Naive thymus-derived CD8-positive, alpha-beta T cell (primary cell): ENCODE results near the gene AGO1. TPM values are rescaled to one million over a fixed set of nuclear protein-coding genes. Genes with fewer than 3 reads are reported as not detected.

Source experiments
- ATAC-seq, 2 donors: fragments of 150-1000 bp; cut with Tn5 transposase in 1 of 2; sonication (Bioruptor Pico), chemical (Tn5 transposase) in 1 of 2; 1 replicate in 1 of 2; 2 replicates in 1 of 2; pipeline ENCODE4 v1.10.0; 2021; ENCODE audit warnings: mild to moderate bottlenecking in 2 of 2, moderate library complexity in 2 of 2
- POLR2A ChIA-PET: fragments of 350-600 bp; sonication (Branson Sonifier 250); formaldehyde crosslinking; loops from one replicate; lab custom pipeline; 2021; ENCODE audit warnings: antibody characterized with exemption; lab: Charles Lee
- DNase-seq, 10 donors: peaks; one replicate each; pipeline versions ENCODE4 v3.0.0 to v3.0.0-alpha.2; 2020 to 2022
- H3K27ac Mint-ChIP-seq, 10 donors: one replicate each; pipeline ENCODE4 v1.8.0; 2020 to 2022; ENCODE audit warnings: mild to moderate bottlenecking in 10 of 10, mixed read lengths in 10 of 10, moderate library complexity in 4 of 10, inconsistent platforms in 1 of 10
- H3K27me3 Mint-ChIP-seq, 5 donors: one replicate each; pipeline ENCODE4 v1.8.0; 2021 to 2022; ENCODE audit warnings: mixed read lengths in 5 of 5
- H3K36me3 Mint-ChIP-seq, 3 donors: one replicate each; pipeline ENCODE4 v1.8.0; 2020 to 2022; ENCODE audit warnings: mixed read lengths in 3 of 3, mild to moderate bottlenecking in 2 of 3, inconsistent platforms in 1 of 3
- H3K4me1 Mint-ChIP-seq, 4 donors: one replicate each; pipeline ENCODE4 v1.8.0; 2021 to 2022; ENCODE audit warnings: mixed read lengths in 4 of 4
- H3K4me3 Mint-ChIP-seq, 10 donors: one replicate each; pipeline ENCODE4 v1.8.0; 2020 to 2022; ENCODE audit warnings: mild to moderate bottlenecking in 10 of 10, mixed read lengths in 10 of 10, moderate library complexity in 6 of 10, inconsistent platforms in 1 of 10
- H3K9me3 Mint-ChIP-seq, 9 donors: one replicate each; pipeline ENCODE4 v1.8.0; 2020 to 2022; ENCODE audit warnings: mixed read lengths in 9 of 9, mild to moderate bottlenecking in 3 of 9, inconsistent platforms in 1 of 9, moderate library complexity in 1 of 9
- polyA plus RNA-seq, 3 donors: library from polyadenylated mRNA; unstranded; fragments of 300-500 nt; fragmentation: Illumina TruSeq; gene quantifications; one replicate each; pipeline ENCODE4 v1.2.3, GENCODE V29; 2021
- total RNA-seq, 8 experiments: library from RNA in 2 of 8; stranded (reverse) in 2 of 8; gene quantifications; one replicate each; pipeline ENCODE4 v1.2.3 and lab custom pipeline; 2021 to 2026

Gene AGO1
- total and polyA plus RNA-seq, 5 experiments from 2014 or later = 6.1 to 28.3 (median 9.9) TPM

DNA sequence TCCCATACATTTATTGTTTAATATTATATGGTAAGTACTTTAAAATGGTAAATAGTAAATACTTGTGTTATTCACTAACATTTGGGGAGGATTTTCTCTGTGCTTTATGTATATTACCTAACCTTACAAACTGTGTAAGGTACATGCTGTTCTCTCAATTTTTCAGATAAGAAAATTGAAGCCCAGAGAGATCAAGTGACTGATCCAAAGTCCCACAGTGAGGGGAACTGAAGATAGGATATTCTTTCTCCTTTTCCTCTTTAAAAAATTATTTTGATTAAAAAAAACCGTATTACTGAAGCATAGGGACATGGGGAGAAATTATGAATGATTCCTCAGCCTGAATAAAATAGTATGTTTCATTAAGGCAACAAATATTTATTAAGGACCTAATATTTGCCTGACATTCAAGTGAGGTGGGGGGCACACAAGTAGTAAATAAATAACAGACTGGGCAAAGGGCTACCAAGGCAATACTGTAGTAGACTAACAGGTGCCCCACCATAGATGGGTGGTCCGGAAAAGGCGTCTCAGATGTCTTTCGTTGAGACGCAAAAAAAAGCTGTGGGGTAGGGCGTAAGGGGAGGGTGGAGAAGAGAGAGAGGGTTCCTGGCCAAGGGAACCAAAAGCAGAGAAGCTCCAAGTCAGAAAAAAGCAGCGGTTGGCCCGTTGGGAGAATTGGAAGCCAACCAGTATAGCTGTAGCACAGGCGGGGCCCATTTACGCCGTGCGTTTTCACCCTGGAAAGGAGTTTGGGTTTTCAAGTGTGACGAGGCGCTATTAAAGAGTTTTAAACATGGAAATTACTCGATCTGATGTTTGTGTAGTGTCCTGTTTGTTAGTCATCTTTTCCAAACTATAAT, 47.0 kb downstream of the AGO1 start:
- H3K9me3 Mint-ChIP-seq = no peaks in the 10 kb centered on the region
- peak; percentile 14 to 18 for ATAC-seq
- DNase-seq = peak in 9 of 10 donors; percentile 17 to 70 (median 43)
- POLR2A ChIA-PET = interaction anchor here (1.0 to 4.9 kb wide), 11 partner anchors 8 to 899 kb away, joined by 3 to 34 read pairs (median 5); partner anchors contain the start of genes ADPRS, AGO1 and THRAP3
- H3K4me3 Mint-ChIP-seq = peak overlapping the region; percentile 85 to 97 (median 92)
- H3K4me1 Mint-ChIP-seq = peaks cover 6 to 37% (median 33%) of the 10 kb centered on the region in 4 donors
- H3K36me3 Mint-ChIP-seq = no peaks in the 10 kb centered on the region
- peak overlapping the region; percentile 94 to 99 (median 98) for H3K27ac Mint-ChIP-seq
- H3K27me3 Mint-ChIP-seq = no peaks in the 10 kb centered on the region

DNA sequence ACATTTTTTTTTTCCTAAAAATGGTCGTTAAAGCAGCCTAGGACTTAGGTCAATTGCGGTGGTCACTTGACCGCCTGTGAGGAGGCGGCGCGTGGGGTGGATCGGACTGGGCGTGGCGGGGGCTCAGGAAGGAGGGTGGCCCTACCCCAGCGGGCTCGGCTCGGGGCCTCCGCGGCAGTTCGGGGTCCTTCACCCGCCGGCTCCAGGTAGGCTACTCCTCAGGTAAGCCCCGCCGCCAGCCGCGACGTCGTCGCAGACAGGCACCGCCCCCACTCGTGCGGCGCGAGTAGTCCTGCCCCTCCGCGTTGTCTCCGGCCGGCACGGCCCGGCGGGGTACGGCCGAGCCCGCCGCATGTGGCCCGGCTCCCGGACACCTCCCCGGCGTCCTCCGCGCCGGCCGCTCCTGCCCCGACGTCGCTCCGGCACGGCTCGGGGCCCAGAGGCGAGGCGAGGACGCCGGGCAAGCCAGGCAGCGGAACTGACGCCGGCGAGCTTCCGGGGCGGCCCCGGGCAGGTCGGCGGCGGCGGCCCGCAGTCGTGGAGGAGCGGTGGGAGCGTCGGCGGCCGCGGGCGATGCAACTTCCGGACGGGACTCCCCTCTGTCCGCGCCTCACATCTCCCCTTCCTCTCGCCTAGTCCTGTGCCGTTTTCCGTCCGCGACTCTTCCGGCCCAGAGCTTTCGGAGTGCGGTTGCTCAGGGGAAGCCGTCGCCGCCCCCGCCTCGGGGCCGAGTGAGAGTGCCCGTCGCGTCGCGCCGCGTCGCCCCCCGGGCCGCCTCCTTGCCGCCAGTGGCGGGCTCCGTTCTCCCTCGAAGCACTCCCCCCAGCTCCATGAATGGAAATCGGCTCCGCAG, 47.8 kb downstream of the AGO1 start, which contains the start of gene AGO3:
Gene AGO3, plus strand, starts transcription at position 513 of the 853 bp plus-strand sequence. Its CDS starts 322 bp downstream, at position 835.
- no peaks in the 10 kb centered on the region for H3K27me3 Mint-ChIP-seq
- H3K9me3 Mint-ChIP-seq = no peaks in the 10 kb centered on the region
- peak; percentile 82 to 83 for ATAC-seq
- POLR2A ChIA-PET = interaction anchor here (0.6 to 4.9 kb wide), 16 partner anchors 8 to 900 kb away, joined by 3 to 34 read pairs (median 4); partner anchors contain the start of genes ADPRS, AGO1, THRAP3 and TRAPPC3
- H3K36me3 Mint-ChIP-seq = no peaks in the 10 kb centered on the region
- peak within 1 kb of the TSS; percentile 86 to 97 (median 92) for H3K4me3 Mint-ChIP-seq
- DNase-seq = peak; percentile 80 to 91 (median 84)
- peak within 1 kb of the TSS; percentile 94 to 99 (median 98) for H3K27ac Mint-ChIP-seq
- peaks cover 6 to 40% (median 33%) of the 10 kb centered on the region in 4 donors for H3K4me1 Mint-ChIP-seq

DNA sequence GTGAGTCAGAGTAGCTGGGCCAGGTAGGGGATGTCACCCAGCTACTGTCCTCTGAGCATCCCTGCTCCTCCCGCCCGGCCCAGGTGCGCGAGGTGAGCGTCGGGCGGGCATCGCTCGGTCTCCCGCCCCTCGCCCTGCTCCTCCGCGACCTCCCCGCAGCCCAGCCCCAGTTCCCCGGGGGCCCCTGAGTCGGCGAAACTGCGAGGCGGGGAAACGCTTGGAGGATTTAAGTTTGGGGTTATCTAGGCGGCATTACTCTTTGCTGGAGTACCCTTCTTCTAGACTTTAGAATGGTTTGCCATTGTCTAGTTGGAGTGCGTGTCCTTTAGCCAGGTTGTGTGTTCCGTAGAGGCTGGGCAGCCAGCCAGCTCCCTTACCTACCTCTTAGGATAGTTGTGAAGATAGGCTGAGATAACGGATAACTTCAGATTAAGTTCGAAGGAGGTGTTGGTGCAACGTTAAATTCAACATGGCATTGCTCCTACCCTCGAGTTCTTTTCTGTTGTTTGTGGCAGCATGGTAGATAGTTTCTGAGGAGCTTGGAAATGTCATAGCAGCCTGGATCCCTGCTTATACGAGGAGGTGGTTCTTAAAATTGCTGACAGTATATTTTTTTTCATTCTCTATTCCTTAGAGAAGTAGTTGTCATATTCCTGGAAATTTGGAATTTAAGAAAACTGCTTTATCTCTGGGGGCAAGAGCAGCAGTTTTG, 48.6 kb downstream of the AGO1 start:
- Mint-ChIP-seq H3K27ac (peak overlapping the region; percentile 89 to 98 (median 95)), H3K9me3 (no peaks in the 10 kb centered on the region), H3K36me3 (no peaks in the 10 kb centered on the region), H3K4me1 (peaks cover 6 to 47% (median 37%) of the 10 kb centered on the region in 4 donors), H3K4me3 (peak overlapping the region; percentile 86 to 95 (median 92)), H3K27me3 (no peaks in the 10 kb centered on the region)
- DNase-seq (peak in 2 of 10 donors; percentile 1 to 3), ATAC-seq (no peak)
- POLR2A ChIA-PET = interaction anchor here (0.7 to 4.9 kb wide), 14 partner anchors 9 to 852 kb away, joined by 3 to 34 read pairs (median 4); partner anchors contain the start of genes ADPRS, AGO1, THRAP3 and TRAPPC3

DNA sequence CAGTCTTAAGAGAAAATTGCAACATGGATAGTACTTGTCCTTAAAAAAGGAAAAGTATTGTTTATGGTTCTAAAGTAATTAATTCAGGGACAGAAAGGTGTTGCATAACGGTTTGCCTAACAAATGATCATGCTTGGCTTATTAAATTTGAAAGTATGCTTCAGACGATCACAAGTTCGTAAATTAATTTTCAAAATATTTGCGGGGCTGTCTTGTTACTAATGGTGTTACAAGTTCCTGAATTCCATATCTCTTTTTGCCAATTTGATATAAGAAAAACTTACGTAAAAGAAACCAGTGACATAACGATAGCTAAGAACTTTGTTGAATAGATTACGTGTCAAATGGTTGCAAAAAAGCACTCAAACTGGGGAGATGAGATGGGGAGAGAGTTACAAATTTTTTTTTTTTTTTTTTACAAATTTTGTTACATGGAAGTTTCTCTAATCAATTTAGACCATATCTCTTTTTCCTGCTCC, 49.2 kb downstream of the AGO1 start:
- Mint-ChIP-seq H3K36me3 (no peaks in the 10 kb centered on the region), H3K9me3 (no peaks in the 10 kb centered on the region), H3K4me1 (peaks cover 8 to 49% (median 40%) of the 10 kb centered on the region in 4 donors), H3K27ac (peak overlapping the region in 8 of 10 donors; percentile 1 to 97 (median 94)), H3K4me3 (peak overlapping the region; percentile 86 to 95 (median 92)), H3K27me3 (no peaks in the 10 kb centered on the region)
- POLR2A ChIA-PET = interaction anchor here (1.7 to 4.9 kb wide), 3 partner anchors 10 to 50 kb away, joined by 4 to 34 read pairs (median 13); partner anchors contain the start of gene AGO1
- ATAC-seq (no peak), DNase-seq (no peak)

DNA sequence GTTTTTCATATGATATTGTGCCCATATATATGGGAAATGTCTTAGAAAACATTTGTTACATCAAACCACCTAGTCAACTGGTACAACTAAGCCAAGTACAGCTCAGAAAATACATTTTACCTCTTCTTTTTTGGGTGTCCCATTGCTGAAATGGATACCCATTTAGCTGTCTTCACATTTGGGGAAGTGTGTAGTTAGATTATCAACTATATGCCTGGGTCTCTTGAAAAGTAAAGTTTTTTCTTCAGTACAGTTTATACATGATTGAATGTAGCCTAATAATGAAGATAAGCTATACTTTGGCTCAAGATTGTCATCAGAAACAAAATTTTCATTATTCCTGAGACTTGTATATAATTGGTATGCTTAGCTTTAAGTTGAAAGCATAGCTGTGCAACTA, 49.9 kb downstream of the AGO1 start:
- no peaks in the 10 kb centered on the region for H3K36me3 Mint-ChIP-seq
- no peaks in the 10 kb centered on the region for H3K27me3 Mint-ChIP-seq
- peaks cover 8 to 49% (median 40%) of the 10 kb centered on the region in 4 donors for H3K4me1 Mint-ChIP-seq
- POLR2A ChIA-PET = interaction anchor here (0.5 to 4.9 kb wide), 2 partner anchors 50 to 61 kb away, joined by 3 to 34 read pairs; partner anchors contain the start of gene AGO1
- peak overlapping the region in 4 of 10 donors; percentile 35 to 93 (median 58) for H3K27ac Mint-ChIP-seq
- DNase-seq (no peak), ATAC-seq (no peak)
- no peaks in the 10 kb centered on the region for H3K9me3 Mint-ChIP-seq
- H3K4me3 Mint-ChIP-seq = peak overlapping the region in 6 of 10 donors; percentile 23 to 94 (median 67)

DNA sequence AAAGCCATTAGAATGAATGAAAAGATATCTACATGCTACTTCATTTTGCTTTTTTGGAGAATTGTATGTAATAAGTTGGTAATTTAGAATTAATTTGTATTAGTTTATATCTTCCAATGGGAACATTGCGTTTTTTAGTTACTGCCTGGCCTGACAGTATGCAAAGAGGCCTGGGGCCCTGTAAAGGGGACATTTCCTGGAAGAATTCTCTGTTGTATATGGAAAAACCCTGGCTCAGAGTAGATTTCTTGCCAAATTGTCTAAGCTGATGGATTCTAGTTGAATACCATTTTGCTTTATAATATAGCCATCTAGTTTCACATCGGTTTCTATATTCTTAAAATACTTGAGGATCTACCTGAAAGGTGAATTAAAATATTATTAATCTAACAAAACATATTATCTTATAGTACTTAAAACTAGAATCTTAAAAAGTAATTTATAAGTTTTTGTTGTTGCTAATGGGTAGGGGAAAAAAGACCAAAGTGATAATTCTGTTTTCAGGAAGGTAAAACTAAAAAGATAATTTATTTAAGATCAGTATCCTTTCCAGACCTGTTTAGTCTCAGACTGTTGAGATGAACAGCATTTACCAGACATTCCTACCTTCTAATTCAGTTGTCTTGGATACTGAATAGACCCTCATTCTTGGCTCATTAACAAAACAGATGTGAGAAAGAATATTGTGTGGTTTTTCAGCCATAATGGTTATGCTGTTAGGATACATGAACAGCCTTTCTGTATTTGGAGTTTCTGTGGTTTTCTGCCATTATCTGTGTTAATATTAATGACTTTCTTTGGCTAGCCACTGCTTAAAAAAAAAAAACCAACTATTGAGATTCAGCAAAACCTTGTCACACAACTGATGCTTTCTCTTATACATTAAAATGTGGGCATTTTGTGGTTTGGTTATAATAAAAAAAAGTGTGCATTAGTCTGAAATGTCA, 52.7 kb downstream of the AGO1 start:
- H3K4me1 Mint-ChIP-seq = peaks cover 9 to 50% (median 36%) of the 10 kb centered on the region in 4 donors
- no peak for DNase-seq
- no peak overlapping the region for H3K4me3 Mint-ChIP-seq
- no peak overlapping the region for H3K27ac Mint-ChIP-seq
- POLR2A ChIA-PET = no interaction called here
- no peaks in the 10 kb centered on the region for H3K27me3 Mint-ChIP-seq
- H3K9me3 Mint-ChIP-seq = no peaks in the 10 kb centered on the region
- ATAC-seq = no peak
- H3K36me3 Mint-ChIP-seq = peaks cover 0 to 2% (median 0%) of the 10 kb centered on the region in 3 donors

DNA sequence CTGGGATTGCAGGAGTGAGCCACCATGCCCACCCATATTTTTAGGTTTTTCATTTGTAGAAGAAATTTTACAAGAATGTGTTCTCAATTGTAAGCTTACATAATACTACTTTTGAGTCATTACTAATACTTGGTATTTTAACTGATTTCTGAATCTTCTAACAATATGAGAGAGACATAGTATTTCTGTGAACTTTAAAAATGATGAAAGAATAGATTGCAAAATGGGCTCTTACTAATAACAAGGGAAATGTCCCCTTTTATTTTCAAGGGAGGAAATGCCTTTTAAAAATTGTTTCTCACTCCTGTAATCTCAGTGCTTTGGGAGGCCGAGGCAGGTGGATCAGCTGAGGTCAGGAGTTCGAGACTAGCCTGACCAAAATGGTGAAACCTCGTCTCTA, 53.8 kb downstream of the AGO1 start:
- DNase-seq (no peak), ATAC-seq (no peak)
- Mint-ChIP-seq H3K27ac (peak overlapping the region in 2 of 10 donors; percentile 11 to 36), H3K36me3 (peaks cover 0 to 5% (median 0%) of the 10 kb centered on the region in 3 donors), H3K9me3 (no peaks in the 10 kb centered on the region), H3K4me3 (no peak overlapping the region), H3K4me1 (peaks cover 14 to 56% (median 42%) of the 10 kb centered on the region in 4 donors), H3K27me3 (no peaks in the 10 kb centered on the region)
- POLR2A ChIA-PET = interaction anchor here (1.3 kb wide), 1 partner anchor 54 kb away, joined by 3 read pairs; the partner anchor contains the start of gene AGO1

DNA sequence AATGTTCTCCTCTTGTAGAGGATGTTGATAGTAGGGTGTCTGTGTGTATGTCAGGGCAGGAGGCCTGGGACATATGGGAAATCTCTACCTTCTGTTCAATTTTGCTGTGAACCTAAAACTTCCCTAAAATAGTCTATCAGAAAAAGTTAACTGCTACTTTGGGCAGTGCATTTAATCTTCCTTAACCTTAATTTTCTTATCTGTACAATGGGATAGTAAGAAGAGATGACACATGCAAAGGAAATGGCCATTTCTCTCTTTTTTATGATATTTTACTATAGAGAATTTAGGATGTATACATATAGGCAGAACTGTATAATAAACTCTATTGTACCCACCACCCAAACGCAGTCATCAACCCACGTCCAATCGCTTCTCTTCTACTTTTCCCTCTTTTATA, 56.5 kb downstream of the AGO1 start:
- Mint-ChIP-seq H3K27me3 (no peaks in the 10 kb centered on the region), H3K4me1 (peaks cover 15 to 55% (median 39%) of the 10 kb centered on the region in 4 donors), H3K4me3 (no peak overlapping the region), H3K9me3 (no peaks in the 10 kb centered on the region), H3K27ac (no peak overlapping the region), H3K36me3 (peaks cover 0 to 5% (median 0%) of the 10 kb centered on the region in 3 donors)
- DNase-seq (no peak), ATAC-seq (no peak)
- POLR2A ChIA-PET = no interaction called here

DNA sequence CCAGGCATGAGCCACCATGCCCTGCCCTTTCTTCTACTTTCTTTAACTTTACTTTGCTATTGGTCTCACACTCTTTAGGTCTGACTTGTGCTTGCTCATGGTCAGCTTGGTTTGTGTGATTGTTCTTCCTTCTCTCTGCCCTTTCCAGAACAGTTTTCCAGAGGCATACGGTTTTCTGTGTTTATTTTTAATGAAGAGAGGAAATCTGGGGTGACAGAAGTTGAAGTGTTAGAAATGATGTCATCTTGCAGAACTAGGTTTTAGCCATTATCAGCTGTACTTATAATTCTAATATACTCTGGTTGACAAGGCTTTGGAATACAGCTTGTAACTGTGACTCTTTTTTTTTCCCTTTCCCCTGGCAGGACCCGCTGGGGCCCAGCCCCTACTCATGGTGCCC, 62.3 kb downstream of the AGO1 start:
- H3K36me3 Mint-ChIP-seq = peaks cover 6 to 29% (median 9%) of the 10 kb centered on the region in 3 donors
- POLR2A ChIA-PET = interaction anchor here (2.0 kb wide), 1 partner anchor 15 kb away, joined by 8 read pairs; the partner anchor contains the start of gene AGO3
- H3K4me1 Mint-ChIP-seq = peaks cover 19 to 55% (median 48%) of the 10 kb centered on the region in 4 donors
- ATAC-seq (no peak), DNase-seq (no peak)
- H3K27ac Mint-ChIP-seq = peak overlapping the region in 2 of 10 donors; percentile 7 to 23
- no peak overlapping the region for H3K4me3 Mint-ChIP-seq
- H3K9me3 Mint-ChIP-seq = no peaks in the 10 kb centered on the region
- H3K27me3 Mint-ChIP-seq = no peaks in the 10 kb centered on the region

DNA sequence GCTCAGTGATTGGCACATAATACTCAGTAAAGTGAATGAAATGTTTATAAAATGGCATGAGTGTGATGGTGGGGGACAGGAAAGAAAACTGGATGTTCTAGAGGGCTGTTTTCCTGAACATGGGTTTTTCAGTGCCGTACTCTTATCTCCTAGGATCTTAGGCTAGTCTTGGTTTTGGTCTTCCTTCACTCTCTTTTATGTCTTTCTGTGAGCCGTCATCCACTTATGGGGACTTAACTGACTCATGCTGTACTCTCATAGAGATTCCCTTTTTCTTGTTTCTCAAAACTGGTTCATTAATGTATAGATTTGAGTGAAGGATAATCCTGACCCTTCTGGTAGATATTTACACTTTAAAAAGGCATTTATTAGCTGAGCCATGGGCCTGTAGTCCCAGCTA, 64.5 kb downstream of the AGO1 start:
- POLR2A ChIA-PET = interaction anchor here (0.7 to 1.4 kb wide), 2 partner anchors 16 to 425 kb away, joined by 3 to 4 read pairs; partner anchors contain the start of gene AGO3
- H3K4me1 Mint-ChIP-seq = peaks cover 7 to 43% (median 29%) of the 10 kb centered on the region in 4 donors
- peak overlapping the region in 1 of 10 donors; percentile 22 for H3K27ac Mint-ChIP-seq
- DNase-seq (no peak), ATAC-seq (no peak)
- H3K27me3 Mint-ChIP-seq = no peaks in the 10 kb centered on the region
- H3K9me3 Mint-ChIP-seq = no peaks in the 10 kb centered on the region
- H3K36me3 Mint-ChIP-seq = peaks cover 6 to 35% (median 13%) of the 10 kb centered on the region in 3 donors
- no peak overlapping the region for H3K4me3 Mint-ChIP-seq
